Caco-2 (cell line): ENCODE results near the gene FAM107B. TPM values are rescaled to one million over a fixed set of nuclear protein-coding genes. Genes with fewer than 3 reads are reported as not detected.

ENCODE experiments used
- BruUV-seq: library from RNA; stranded (reverse); fragments of 400-500 nt; replicated peaks from 2 replicates; lab custom pipeline; 2021; lab: Mats Ljungman, UMichigan
- CTCF ChIA-PET: fragments of 300-600 bp; sonication (Branson Sonifier 250); formaldehyde crosslinking; loops from one replicate; lab custom pipeline; 2022; ENCODE audit warnings: antibody characterized with exemption; lab: Charles Lee
- POLR2A ChIA-PET: fragments of 300-600 bp; sonication (Branson Sonifier 250); formaldehyde crosslinking; loops from one replicate; lab custom pipeline; 2022; ENCODE audit warnings: antibody characterized with exemption; lab: Charles Lee
- DNase-seq, 2 experiments: peaks; one replicate each; pipeline versions ENCODE4 v3.0.0 to v3.0.0-alpha.2; 2020 to 2022
- H3K27me3 ChIP-seq: replicated peaks from 2 replicates; pipeline ENCODE4 v1.6.0; 2011; ENCODE audit warnings: low read length; ENCODE audit not compliant: control insufficient read depth, insufficient read depth
- H3K36me3 ChIP-seq: 2 replicates; pipeline ENCODE4 v1.5.1; 2011; ENCODE audit warnings: low read length; ENCODE audit not compliant: control insufficient read depth, insufficient read depth
- H3K4me1 ChIP-seq: fragments of 250-450 bp; sonication (Bioruptor Pico); 2 replicates; pipeline ENCODE4 v1.5.1; 2020; ENCODE audit warnings: mild to moderate bottlenecking
- H3K4me3 ChIP-seq: 2 replicates; pipeline ENCODE4 v1.5.1; 2011; ENCODE audit warnings: low read depth, mild to moderate bottlenecking, control low read depth, low read length
- H3K9me3 ChIP-seq: fragments of 250-450 bp; sonication (Bioruptor Pico); 2 replicates; pipeline ENCODE4 v1.5.1; 2020; ENCODE audit warnings: mild to moderate bottlenecking, moderate library complexity
- H3K27ac Mint-ChIP-seq: one replicate; pipeline ENCODE4 v1.8.0; 2022; ENCODE audit warnings: mixed read lengths; ENCODE audit not compliant: unreplicated experiment
- H3K27me3 Mint-ChIP-seq: one replicate; pipeline ENCODE4 v1.8.0; 2022; ENCODE audit warnings: mixed read lengths; ENCODE audit not compliant: insufficient read depth, unreplicated experiment
- H3K36me3 Mint-ChIP-seq: one replicate; pipeline ENCODE4 v1.8.0; 2022; ENCODE audit warnings: mild to moderate bottlenecking, mixed read lengths; ENCODE audit not compliant: insufficient read depth, unreplicated experiment
- H3K4me1 Mint-ChIP-seq: one replicate; pipeline ENCODE4 v1.8.0; 2022; ENCODE audit warnings: low read depth, mixed read lengths; ENCODE audit not compliant: unreplicated experiment
- H3K4me3 Mint-ChIP-seq: one replicate; pipeline ENCODE4 v1.8.0; 2022; ENCODE audit warnings: mild to moderate bottlenecking, moderate library complexity, mixed read lengths; ENCODE audit not compliant: unreplicated experiment
- H3K9me3 Mint-ChIP-seq: one replicate; pipeline ENCODE4 v1.8.0; 2022; ENCODE audit warnings: mixed read lengths; ENCODE audit not compliant: unreplicated experiment
- intact Hi-C: fragments of 100-400 bp; cut with micrococcal nuclease; formaldehyde crosslinking; loops from one replicate; pipeline ENCODE4 v1.10.0; 2022; ENCODE audit not compliant: unreplicated experiment
- total RNA-seq: library from RNA; stranded (reverse); gene quantifications from 2 replicates; pipeline ENCODE4 v1.2.3, GENCODE V29; 2022
- TF ChIP-seq, protein P1 (sequence below), 2 experiments: fragments of 200-600 bp in 1 of 2; IDR thresholded peaks; 1 replicate in 1 of 2; 2 replicates in 1 of 2; pipeline versions ENCODE4 v1.5.1 to v1.8.0; 2011 to 2022; ENCODE audit warnings: antibody characterized with exemption in 1 of 2, control low read depth in 1 of 2, inconsistent platforms in 1 of 2, low read depth in 1 of 2, low read length in 1 of 2, mild to moderate bottlenecking in 1 of 2, moderate library complexity in 1 of 2; ENCODE audit not compliant: insufficient read depth in 1 of 2, severe bottlenecking in 1 of 2, unreplicated experiment in 1 of 2

Gene FAM107B
- total RNA-seq, 1 experiment from 2014 or later: 206 TPM

- H3K27me3 Mint-ChIP-seq: no peaks in the 10 kb centered on the region
- TF ChIP-seq, protein P1, sequence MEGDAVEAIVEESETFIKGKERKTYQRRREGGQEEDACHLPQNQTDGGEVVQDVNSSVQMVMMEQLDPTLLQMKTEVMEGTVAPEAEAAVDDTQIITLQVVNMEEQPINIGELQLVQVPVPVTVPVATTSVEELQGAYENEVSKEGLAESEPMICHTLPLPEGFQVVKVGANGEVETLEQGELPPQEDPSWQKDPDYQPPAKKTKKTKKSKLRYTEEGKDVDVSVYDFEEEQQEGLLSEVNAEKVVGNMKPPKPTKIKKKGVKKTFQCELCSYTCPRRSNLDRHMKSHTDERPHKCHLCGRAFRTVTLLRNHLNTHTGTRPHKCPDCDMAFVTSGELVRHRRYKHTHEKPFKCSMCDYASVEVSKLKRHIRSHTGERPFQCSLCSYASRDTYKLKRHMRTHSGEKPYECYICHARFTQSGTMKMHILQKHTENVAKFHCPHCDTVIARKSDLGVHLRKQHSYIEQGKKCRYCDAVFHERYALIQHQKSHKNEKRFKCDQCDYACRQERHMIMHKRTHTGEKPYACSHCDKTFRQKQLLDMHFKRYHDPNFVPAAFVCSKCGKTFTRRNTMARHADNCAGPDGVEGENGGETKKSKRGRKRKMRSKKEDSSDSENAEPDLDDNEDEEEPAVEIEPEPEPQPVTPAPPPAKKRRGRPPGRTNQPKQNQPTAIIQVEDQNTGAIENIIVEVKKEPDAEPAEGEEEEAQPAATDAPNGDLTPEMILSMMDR (IDR thresholded peaks at IDR 0.05; ENCODE audit: insufficient read depth in 1 of 2, low read depth in 1 of 2, low read length in 1 of 2, severe bottlenecking in 1 of 2, unreplicated experiment in 1 of 2): no peak
These were observed 32.3 kb downstream of the FAM107B start for GRCh38 chr10:14742382-14742781.

GRCh38 chr10:14740684-14741247 lies 33.9 kb downstream of the FAM107B start:
- H3K4me3 ChIP-seq: no peak overlapping the region
- DNase-seq: no peak
- Mint-ChIP-seq H3K27me3 (no peaks in the 10 kb centered on the region), H3K36me3 (peaks cover 5% of the 10 kb centered on the region), H3K4me3 (no peak overlapping the region), H3K27ac (peak overlapping the region; percentile 7), H3K9me3 (peaks cover 36% of the 10 kb centered on the region), H3K4me1 (peaks cover 36% of the 10 kb centered on the region)
- intact Hi-C loops: no loop called here
- no TSS peak for BruUV-seq
- CTCF ChIA-PET: no interaction called here
- no peaks in the 10 kb centered on the region for H3K36me3 ChIP-seq
- TF ChIP-seq, protein P1 (IDR thresholded peaks at IDR 0.05; ENCODE audit: insufficient read depth in 1 of 2, low read depth in 1 of 2, low read length in 1 of 2, severe bottlenecking in 1 of 2, unreplicated experiment in 1 of 2): no peak
- no peaks in the 10 kb centered on the region for H3K27me3 ChIP-seq
- peaks cover 13% of the 10 kb centered on the region; the same call in 1 of the 2 replicates for H3K9me3 ChIP-seq
- peaks cover 61% of the 10 kb centered on the region for H3K4me1 ChIP-seq
- POLR2A ChIA-PET: no interaction called here

More at GRCh38 chr10:14742382-14742781, 32.3 kb downstream of the FAM107B start:
- peaks cover 50% of the 10 kb centered on the region for H3K9me3 Mint-ChIP-seq
- Histone ChIP-seq H3K4me3 (no peak overlapping the region), H3K36me3 (no peaks in the 10 kb centered on the region), H3K9me3 (peaks cover 13% of the 10 kb centered on the region; the same call in 1 of the 2 replicates), H3K4me1 (peaks cover 46% of the 10 kb centered on the region), H3K27me3 (no peaks in the 10 kb centered on the region)
- intact Hi-C loops: no loop called here
- POLR2A ChIA-PET: interaction anchor here (0.6 kb wide), 1 partner anchor 1307 kb away, joined by 5 read pairs; no protein-coding TSS in a partner anchor
- peaks cover 22% of the 10 kb centered on the region for H3K4me1 Mint-ChIP-seq
- peak overlapping the region; percentile 0 for H3K27ac Mint-ChIP-seq
- H3K4me3 Mint-ChIP-seq: no peak overlapping the region
- CTCF ChIA-PET: interaction anchor here (0.6 kb wide), 1 partner anchor 8 kb away, joined by 4 read pairs; no protein-coding TSS in a partner anchor
- no peak for DNase-seq
- no TSS peak for BruUV-seq
- peaks cover 5% of the 10 kb centered on the region for H3K36me3 Mint-ChIP-seq

DNA sequence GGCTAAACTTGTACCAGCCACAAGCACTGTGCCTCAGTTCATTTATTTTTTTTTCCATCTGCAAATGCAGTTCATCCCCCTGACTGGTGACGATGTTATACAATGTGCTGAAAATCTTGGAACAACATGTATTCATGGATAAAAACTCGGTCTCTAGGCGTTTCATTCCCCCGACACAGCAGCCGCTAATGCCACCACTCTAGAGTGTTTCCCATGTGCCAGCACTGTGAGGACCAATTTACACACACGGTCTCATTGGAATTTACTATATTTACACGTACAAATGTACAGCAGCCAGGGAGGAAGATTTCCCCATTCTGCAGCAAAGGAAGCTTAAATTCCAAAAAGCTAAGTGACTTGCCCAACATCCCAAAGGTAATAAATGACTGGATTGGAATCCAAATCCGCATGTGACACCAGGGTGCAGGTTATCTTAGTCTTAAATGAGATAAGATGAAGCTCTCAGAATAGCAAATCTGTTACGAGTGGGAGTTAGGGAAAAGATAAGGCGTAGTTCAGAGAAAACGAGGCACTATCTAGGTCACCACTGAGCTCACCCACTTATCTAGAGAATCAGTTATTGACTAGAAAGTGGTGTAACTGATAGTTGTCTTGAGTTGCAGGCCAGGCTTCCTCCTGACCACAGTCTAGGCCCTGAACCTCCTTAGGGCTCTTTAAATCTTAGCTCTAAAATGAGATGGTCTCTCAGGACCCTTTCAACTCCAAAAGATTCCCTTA lies 36.7 kb downstream of the FAM107B start:
- Mint-ChIP-seq H3K36me3 (peaks cover 5% of the 10 kb centered on the region), H3K4me3 (peak overlapping the region; percentile 1), H3K4me1 (peaks cover 36% of the 10 kb centered on the region), H3K27ac (peak overlapping the region; percentile 27), H3K27me3 (no peaks in the 10 kb centered on the region), H3K9me3 (peaks cover 14% of the 10 kb centered on the region)
- intact Hi-C loops: loop anchor here (1.0 kb wide), 3 partner anchors 35 to 160 kb away; no protein-coding TSS in a partner anchor
- no TSS peak for BruUV-seq
- Histone ChIP-seq H3K36me3 (no peaks in the 10 kb centered on the region), H3K4me3 (no peak overlapping the region), H3K27me3 (no peaks in the 10 kb centered on the region), H3K9me3 (peaks cover 13% of the 10 kb centered on the region; the same call in 1 of the 2 replicates), H3K4me1 (peaks cover 56% of the 10 kb centered on the region)
- CTCF ChIA-PET: interaction anchor here (0.9 to 1.0 kb wide), 3 partner anchors 35 to 494 kb away, joined by 3 read pairs; no protein-coding TSS in a partner anchor
- DNase-seq: peak; percentile 81 to 86
- POLR2A ChIA-PET: interaction anchor here (0.8 to 1.2 kb wide), 5 partner anchors 32 to 552 kb away, joined by 3 to 7 read pairs (median 4); partner anchors contain the start of genes CDNF, HSPA14, MSANTD7 and SUV39H2
- TF ChIP-seq, protein P1 (IDR thresholded peaks at IDR 0.05; ENCODE audit: insufficient read depth in 1 of 2, low read depth in 1 of 2, low read length in 1 of 2, severe bottlenecking in 1 of 2, unreplicated experiment in 1 of 2): no peak
